ENCODE measurements around the gene KERA.

Gene KERA

DNA sequence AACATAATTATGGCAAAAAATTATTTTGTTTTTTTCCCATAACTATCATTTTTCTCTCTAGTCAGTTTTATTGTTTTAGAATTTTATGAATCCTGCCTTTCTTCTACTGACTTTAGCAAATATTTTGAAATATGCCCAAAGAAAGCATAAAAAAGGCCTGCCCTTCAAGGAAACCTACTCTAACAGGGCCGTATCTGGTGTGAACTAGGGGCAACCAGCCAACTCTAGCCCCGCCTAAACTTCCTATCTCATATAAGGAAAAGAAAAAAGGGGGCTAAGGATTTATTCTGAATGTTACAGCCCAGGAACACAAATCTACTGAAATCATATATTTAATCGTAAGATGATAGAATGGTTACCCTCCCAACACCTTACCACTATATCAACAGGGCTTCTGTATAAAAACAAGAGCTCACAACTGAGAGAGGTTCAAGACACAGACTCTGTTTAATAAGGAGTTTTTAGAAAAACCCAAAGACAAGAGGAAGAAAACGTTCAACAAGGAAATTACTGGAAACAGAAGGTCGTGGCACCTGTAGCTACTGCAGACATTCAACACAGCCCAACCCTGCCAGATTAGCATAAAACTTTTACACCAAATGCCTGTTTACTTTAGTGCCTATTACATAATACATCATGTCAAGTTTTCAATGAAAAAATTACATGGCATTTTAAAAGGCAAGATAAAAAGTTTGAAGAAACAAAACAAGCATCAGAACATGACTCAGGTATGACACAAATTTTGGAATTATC, 40.1 kb downstream of the KERA start:
- no peak overlapping the region for H3K4me3 ChIP-seq (ENCODE audit: low read depth, low read length)
- TF ChIP-seq, protein P1, sequence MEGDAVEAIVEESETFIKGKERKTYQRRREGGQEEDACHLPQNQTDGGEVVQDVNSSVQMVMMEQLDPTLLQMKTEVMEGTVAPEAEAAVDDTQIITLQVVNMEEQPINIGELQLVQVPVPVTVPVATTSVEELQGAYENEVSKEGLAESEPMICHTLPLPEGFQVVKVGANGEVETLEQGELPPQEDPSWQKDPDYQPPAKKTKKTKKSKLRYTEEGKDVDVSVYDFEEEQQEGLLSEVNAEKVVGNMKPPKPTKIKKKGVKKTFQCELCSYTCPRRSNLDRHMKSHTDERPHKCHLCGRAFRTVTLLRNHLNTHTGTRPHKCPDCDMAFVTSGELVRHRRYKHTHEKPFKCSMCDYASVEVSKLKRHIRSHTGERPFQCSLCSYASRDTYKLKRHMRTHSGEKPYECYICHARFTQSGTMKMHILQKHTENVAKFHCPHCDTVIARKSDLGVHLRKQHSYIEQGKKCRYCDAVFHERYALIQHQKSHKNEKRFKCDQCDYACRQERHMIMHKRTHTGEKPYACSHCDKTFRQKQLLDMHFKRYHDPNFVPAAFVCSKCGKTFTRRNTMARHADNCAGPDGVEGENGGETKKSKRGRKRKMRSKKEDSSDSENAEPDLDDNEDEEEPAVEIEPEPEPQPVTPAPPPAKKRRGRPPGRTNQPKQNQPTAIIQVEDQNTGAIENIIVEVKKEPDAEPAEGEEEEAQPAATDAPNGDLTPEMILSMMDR (IDR thresholded peaks at IDR 0.05; ENCODE audit: low read depth, low read length): no peak

DNA sequence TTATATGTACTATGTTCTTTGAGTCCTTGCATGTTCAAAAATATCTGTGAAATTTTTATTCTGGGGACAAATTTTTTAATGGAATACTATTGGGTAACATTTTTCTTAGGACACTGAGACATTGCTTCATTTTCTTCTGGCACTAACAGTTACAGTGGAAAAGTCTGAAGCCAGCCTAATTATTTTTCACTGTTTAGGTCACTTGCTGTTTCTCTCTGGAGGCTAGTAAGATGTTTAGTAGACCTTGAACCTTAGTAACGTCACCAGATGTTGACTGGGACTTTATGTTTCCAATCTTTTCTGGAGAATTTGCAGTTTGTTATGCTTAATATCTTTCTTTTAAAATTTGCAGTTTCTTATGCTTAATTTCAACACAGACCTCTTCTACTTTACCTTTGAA, 40.8 kb downstream of the KERA start:
- TF ChIP-seq, protein P1 (IDR thresholded peaks at IDR 0.05; ENCODE audit: low read depth, low read length): no peak

DNA sequence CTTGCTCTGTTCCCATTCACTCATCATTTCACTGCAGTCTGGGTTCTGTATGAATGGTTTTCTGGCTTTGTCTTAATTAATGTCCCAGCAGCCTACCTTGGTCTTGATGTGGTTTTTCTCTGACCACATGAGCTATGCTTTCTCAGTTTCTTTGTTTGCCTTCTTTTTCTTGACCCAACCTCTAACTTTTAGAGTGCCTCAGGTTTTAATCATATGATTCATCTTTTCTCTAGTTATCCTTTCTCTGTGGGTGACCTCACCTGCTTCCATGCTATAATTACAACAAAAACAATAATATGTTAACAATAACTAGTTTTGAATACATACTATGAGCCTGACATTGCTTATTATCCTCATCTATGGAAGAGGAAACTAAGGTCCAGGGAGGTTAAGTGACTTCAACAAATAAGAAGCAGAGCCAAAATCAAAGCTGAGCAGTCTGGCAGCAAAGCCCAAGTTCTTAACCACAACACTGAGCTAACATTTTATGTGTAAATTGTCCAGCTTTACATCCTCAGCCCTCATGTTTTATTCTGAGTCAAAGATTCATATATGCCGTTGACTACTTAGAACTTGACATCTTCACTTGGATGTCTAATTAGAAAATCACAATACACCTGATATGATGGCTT, 48.4 kb downstream of the KERA start:
- no peak overlapping the region for H3K4me3 ChIP-seq (ENCODE audit: low read depth, low read length)
- TF ChIP-seq, protein P1 (IDR thresholded peaks at IDR 0.05; ENCODE audit: low read depth, low read length): no peak

More for the DNA sequence above, 40.8 kb downstream of the KERA start:
- no peak overlapping the region for H3K4me3 ChIP-seq (ENCODE audit: low read depth, low read length)

DNA sequence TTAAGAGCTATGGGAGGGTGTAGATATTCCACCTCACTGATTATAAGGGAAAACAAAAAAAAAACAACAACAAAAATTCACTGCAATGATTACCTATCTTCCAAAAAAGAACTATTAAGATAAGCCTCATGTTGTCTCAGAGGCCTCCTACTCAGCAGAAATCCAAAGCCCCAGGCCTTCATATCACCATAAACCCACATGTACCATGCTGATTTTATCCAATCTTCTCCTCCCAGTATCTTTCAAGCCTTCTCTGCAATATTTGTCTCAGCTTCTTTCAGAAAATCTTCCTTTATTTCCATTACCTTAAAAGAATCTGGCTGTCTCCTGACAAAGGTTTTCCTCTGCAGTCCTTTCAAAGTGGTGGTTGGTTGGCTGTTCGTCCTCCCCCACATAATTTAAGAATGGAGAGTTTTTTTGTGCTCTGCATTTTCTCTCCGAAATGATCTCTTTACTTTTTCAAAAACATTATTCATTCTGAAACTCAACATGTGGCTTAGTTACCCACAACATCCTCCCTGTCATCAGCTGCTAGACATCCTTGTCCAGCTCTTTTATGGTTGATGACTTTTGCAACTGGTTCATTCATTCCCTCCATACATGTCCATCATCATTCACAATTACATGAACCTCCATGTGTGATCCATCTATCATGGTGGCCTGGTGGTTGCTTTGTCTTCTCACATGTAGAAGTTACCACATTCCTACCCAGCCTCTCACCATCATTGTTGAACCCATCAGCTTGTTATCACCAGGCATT, 50.1 kb downstream of the KERA start:
- TF ChIP-seq, protein P1 (IDR thresholded peaks at IDR 0.05; ENCODE audit: low read depth, low read length): no peak
- no peak overlapping the region for H3K4me3 ChIP-seq (ENCODE audit: low read depth, low read length)

DNA sequence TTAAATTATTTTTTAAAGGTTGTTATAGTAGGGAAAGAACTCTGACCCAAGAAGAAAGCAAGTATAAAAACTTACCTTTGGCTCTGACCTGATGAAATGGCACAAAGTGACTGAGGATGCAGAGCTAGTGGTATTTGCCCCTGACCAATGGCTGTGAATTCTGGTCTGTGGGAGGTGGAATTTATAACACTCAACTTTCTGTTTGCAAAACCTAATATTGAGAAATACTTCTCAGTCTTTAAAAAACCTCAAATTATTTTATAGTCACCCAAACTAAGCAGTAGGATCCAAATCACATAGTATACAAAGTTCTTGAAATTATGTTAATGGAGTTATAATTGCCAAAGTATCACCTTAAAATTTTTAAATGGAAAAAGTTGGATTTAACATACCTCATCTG, 53.0 kb downstream of the KERA start, which contains the start of gene EPYC:
Gene EPYC, minus strand, starts transcription at position 101 of the 400 bp plus-strand sequence. CDS start 2,407 bp downstream, outside the sequence.
- TF ChIP-seq, protein P1 (IDR thresholded peaks at IDR 0.05; ENCODE audit: low read depth, low read length): no peak
- no peak within 1 kb of the TSS for H3K4me3 ChIP-seq (ENCODE audit: low read depth, low read length)

DNA sequence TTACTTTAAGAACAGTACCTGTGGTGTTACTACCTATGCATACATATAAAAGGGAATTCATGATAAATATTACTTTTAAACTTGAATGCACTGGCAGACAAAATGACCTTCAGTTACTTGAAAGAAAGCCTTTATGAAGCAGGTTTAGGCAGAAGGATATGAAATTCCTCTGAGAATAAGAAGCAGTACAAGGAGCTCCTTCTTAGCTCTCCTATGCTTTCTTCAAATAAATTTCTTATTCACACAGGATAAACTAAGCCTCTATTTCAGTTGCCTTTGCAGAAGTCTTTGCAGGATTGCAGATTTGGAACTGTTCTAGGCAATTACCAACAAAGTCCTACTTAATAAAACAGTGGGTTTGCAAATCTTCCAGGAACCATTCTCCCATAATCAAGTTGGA, 54.1 kb downstream of the KERA start:
- TF ChIP-seq, protein P1 (IDR thresholded peaks at IDR 0.05; ENCODE audit: low read depth, low read length): no peak
- H3K4me3 ChIP-seq (ENCODE audit: low read depth, low read length): no peak overlapping the region

Measured in WI38 (cell line).